GM12873 (cell line): Measurements from ENCODE around the gene OR2V2.

Experiments
- TF ChIP-seq, protein P1 (sequence below): IDR thresholded peaks from 2 replicates; pipeline ENCODE4 v1.5.1; 2012; ENCODE audit warnings: low read depth, mild to moderate bottlenecking, moderate library complexity, low read length, control low read depth; ENCODE audit not compliant: insufficient read depth; ENCODE audit errors: missing control alignments

The OR2V2 gene

DNA sequence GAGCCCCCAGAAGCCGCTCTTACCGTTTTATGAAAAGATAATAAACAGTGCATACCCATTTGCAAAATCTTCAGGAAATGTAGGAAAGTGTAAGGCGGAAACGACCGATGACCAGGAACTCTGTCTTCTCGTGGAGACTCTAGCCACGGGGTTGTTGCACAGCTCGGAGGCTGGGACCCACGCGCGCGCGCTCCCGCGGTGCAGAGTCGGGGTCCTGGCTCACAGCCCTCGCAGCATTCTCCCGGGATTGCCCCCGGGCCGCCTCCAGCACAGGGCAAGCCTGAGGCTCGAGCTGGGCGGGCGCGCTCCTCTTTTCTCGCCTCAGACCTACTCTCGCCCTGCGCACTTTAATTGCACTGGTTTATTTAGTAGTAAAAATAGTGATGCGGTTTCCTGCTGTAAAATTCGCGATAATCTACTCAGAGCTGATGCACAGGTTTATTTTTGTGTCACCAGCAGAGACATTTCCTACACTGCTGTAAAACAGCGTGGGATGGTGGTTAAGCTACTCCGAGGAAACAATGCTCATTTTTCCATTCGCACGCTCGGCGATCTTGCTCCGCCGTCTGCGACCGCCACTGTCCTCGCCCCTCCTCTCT, 42.1 kb downstream of the OR2V2 start:
- TF ChIP-seq, protein P1, sequence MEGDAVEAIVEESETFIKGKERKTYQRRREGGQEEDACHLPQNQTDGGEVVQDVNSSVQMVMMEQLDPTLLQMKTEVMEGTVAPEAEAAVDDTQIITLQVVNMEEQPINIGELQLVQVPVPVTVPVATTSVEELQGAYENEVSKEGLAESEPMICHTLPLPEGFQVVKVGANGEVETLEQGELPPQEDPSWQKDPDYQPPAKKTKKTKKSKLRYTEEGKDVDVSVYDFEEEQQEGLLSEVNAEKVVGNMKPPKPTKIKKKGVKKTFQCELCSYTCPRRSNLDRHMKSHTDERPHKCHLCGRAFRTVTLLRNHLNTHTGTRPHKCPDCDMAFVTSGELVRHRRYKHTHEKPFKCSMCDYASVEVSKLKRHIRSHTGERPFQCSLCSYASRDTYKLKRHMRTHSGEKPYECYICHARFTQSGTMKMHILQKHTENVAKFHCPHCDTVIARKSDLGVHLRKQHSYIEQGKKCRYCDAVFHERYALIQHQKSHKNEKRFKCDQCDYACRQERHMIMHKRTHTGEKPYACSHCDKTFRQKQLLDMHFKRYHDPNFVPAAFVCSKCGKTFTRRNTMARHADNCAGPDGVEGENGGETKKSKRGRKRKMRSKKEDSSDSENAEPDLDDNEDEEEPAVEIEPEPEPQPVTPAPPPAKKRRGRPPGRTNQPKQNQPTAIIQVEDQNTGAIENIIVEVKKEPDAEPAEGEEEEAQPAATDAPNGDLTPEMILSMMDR: no peak

DNA sequence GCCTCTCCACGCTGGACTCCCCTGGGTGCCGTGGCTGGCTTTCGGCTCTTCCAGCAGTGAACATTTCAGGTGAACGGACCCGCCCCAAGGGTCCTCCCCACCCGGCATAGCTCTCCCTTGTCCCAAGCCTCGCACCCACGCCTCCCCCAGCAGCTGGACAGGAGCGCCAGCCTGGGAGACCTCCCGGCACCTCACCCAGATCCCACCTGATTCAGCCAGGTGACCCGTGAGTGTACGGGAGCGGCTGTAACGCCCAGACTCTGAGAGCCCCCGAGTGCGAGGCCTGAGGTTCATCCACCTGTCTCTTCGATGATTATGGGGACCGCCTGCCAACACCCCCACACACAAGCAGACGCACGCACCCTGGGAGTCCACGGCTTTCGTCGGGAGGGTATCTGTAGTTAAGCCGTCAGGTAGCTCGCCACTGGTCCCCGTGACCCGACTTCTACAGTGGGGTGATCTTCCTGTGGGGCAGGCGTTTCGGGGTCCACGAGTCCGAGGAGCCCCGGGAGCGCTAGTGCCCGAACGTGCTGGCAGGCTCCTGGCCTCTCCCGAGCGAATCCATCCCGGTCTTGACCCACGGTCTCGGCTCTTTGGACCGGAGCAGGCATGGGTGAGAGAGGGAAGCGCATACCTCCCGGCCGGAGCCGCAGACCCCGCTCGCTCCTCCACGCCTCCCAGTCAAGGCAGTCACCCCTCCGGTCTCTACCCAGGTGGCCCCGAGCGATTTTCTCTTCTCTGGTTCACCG, 42.8 kb downstream of the OR2V2 start:
- TF ChIP-seq, protein P1: no peak

DNA sequence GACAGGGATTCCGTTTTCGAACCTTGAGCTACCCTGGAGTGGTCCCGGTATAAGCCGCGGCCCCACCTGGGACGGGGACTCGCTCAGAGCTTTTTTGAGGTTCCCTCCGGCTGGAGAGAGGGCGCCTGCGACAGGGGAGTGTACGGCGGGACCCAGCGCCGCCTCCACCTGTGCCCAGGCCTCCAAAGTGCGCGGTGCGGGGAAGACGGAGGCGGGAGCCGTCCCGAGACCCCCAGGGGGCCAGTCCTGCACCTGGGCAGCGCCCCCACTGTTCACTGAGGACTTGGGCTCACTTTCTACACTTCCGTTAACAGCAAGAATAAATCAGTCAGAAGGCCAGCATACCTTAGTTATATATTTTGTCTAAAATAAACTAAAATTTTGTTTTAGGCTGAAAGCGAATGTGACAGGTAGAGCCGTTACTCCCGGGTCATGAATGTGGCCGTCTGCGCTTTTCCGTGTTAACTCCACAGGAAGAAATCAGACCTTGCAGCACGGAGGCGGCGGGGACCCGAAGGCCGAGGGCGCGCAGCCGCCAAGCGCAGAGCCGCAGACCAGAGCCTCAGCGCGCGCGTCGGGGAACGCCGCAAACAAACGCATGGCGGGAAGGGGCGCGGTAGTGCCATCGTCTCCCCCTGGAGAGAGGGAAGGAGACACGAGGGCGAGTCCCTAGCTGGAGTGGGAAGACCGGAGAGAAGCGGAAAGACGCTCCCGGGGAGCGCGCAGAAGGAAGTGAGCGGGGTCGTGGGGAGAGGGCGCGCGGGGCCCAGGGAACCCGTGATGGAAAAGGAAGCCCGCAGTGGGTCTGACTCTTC, 43.5 kb downstream of the OR2V2 start:
- TF ChIP-seq, protein P1: peak; percentile 47

DNA sequence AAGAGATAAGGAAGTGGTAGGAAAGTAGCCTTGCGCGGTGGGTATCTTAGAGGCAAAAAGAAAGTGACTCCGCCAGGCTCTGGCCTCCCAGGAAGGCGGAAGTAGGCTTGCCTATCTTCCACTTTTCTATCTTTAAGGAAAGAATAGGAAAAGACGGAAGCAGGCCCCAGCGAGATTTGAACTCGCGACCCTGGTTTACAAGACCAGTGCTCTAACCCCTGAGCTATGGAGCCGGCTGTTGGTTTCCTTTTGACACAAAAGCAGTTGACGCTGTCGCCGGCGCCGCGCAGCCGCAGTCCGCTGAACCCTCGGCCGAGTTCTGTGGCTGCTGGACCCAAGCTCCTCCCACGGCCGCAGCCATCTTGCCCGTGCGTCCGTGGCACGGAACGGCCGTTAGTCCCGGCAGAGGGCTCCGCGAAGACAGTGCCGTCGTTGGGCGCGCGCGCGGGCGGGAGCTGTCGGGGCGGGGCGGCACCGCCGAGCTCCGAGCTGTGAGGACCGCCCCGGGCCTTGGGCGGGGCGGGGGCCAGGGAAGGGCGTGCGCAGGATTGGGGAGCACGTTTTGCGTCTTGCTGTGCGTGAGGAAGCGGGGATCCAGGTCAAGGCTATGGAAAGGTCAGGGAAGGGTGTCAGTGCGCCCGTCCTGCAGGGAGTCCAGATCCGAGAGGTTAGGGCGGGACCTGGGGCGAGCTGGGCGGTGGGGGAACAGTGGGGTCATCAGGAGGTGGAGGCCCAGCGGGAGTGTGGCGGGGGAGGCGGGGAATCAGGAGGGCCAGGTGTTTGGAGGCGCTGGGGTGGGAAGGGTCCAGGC, 44.3 kb downstream of the OR2V2 start:
- TF ChIP-seq, protein P1: no peak

DNA sequence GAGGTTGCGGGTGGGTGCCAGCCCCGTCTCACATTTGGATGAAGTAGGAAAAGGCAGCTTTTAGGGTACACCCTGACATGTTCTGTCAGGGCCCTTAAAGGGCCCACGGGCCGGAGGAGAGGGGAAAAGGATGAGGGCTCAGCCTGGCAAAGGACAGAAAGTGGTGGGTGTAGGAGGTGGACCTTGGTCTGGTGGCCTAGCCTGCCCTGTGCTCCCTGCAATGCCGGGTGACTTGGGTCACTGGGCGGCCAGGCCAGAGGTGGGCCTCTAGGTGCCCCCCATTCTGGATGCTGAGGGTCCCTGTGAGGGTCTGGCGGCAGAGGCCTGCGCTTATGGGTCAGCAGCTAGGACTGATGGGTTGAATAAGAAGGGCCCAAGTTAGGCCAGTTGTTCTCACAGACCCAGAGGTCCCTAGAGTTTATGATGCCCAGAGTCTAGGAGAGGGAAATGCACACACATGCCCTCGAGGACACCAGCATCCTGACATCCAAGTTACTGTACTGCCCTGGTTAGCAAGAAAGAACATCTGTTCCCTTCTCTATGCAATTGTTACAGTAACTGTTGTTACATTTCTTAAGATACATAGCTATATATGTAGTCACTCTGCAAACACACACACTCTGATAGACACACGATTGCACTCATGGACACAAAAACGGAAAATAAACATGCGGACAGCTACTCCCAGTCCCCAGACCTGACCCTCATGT, 45.1 kb downstream of the OR2V2 start:
- TF ChIP-seq, protein P1: no peak

DNA sequence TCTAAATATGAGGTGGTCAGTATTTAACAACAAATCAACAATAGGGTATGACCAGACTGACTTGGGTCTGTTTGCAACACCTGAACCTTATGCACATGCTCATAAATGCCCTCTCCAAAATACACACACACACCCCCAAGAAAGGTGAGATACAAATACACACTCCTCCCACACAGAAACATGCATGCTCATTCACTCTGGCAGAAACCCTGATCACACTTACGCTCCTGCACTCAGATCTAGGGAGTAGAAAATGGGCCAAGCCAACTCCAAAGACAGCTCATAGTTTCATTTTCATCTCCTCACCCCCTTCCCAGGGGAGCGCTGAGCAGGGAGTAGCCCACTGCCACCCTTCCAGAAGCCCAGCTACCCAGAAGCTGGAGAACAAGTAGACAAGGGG, 46.3 kb downstream of the OR2V2 start:
- TF ChIP-seq, protein P1: no peak
